ENCODE results near the gene SH3BP4.

DNA sequence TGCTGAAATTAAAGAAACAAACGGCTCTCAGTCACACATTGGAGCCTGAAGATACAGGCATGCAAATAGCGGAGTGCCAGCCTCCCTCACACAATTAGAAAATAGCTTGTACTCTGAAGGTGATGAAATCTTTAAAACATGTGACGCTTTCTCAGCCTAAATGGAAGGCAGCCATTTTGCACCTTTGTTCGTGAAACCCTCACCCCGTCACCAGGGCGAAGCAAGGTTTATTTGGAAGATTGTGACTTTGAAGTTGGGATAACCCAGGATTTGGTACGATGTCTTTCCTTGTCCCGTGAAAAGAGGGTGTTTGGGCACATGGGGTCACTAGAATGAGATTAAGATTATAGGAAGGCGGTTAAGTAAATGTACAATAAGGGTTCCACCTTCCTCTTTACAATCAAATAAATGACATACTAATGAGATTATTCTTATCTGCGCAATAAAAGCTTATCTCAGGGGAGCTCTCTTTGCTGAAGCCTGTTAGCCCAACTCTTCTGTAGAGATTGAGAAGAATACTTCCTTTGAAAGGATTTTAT, 4.2 kb downstream of the SH3BP4 start:
- TF ChIP-seq POLR2AphosphoS5 (IDR thresholded peaks at IDR 0.05), result peak in 2 of 3 donors; percentile 52 to 62
- no peak for TF ChIP-seq EP300 (IDR thresholded peaks at IDR 0.05; ENCODE audit: low read depth)
- TF ChIP-seq, protein P1, sequence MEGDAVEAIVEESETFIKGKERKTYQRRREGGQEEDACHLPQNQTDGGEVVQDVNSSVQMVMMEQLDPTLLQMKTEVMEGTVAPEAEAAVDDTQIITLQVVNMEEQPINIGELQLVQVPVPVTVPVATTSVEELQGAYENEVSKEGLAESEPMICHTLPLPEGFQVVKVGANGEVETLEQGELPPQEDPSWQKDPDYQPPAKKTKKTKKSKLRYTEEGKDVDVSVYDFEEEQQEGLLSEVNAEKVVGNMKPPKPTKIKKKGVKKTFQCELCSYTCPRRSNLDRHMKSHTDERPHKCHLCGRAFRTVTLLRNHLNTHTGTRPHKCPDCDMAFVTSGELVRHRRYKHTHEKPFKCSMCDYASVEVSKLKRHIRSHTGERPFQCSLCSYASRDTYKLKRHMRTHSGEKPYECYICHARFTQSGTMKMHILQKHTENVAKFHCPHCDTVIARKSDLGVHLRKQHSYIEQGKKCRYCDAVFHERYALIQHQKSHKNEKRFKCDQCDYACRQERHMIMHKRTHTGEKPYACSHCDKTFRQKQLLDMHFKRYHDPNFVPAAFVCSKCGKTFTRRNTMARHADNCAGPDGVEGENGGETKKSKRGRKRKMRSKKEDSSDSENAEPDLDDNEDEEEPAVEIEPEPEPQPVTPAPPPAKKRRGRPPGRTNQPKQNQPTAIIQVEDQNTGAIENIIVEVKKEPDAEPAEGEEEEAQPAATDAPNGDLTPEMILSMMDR (IDR thresholded peaks at IDR 0.05), result no peak

Data from transverse colon (tissue), 4 donors.